ENCODE results near the gene ARHGEF17.

DNA sequence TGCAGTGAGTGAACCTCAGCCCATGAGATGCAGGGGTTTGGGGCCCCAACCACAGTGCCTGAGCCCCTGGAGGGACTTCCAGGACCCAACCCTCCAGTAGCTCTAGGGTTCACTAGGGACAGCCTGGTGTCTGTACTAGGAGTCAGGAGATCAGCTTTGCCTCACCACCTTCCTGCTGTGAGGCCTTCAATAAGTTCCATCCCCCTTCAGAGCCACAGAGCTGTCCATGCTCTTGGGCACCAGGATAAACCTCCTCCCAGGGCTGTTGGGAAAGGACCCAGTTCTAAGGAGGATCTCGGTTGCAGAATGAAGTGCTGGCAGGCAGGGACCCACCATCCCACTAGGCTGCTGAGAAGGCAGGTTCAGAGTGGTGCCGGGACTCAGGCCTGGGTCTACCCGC, 9.7 kb downstream of the ARHGEF17 start:
- no peak for TF ChIP-seq TARDBP (IDR thresholded peaks at IDR 0.05)
- no peak for TF ChIP-seq SP1 (IDR thresholded peaks at IDR 0.05)
